Liver (tissue), 9 donors: ENCODE data around the gene EEIG2. TPM values are rescaled to one million over a fixed set of nuclear protein-coding genes. Genes with fewer than 3 reads are reported as not detected.

Experiments used
- DNase-seq: peaks from one replicate; pipeline ENCODE4 v3.0.0-alpha.2; 2017; ENCODE audit warnings: low spot score
- H3K27ac ChIP-seq, 2 donors: one replicate each; pipeline ENCODE4 v1.7.0; 2013; ENCODE audit warnings: inconsistent platforms in 2 of 2, low read length in 2 of 2, control low read depth in 1 of 2, low read depth in 1 of 2, mild to moderate bottlenecking in 1 of 2
- H3K27me3 ChIP-seq, 4 donors: one replicate each; pipeline versions ENCODE4 v1.6.1 to v1.7.0; 2013; ENCODE audit warnings: low read length in 3 of 4, inconsistent platforms in 1 of 4, mild to moderate bottlenecking in 1 of 4, moderate library complexity in 1 of 4; ENCODE audit not compliant: control insufficient read depth in 4 of 4, insufficient read depth in 4 of 4
- H3K36me3 ChIP-seq, 4 donors: one replicate each; pipeline versions ENCODE4 v1.6.1 to v1.7.0; 2013; ENCODE audit warnings: low read length in 3 of 4, mild to moderate bottlenecking in 3 of 4, low read depth in 1 of 4, moderate library complexity in 1 of 4; ENCODE audit not compliant: control insufficient read depth in 4 of 4, insufficient read depth in 3 of 4
- H3K4me1 ChIP-seq, 4 donors: one replicate each; pipeline versions ENCODE4 v1.6.1 to v1.7.0; 2013; ENCODE audit warnings: low read length in 3 of 4, mild to moderate bottlenecking in 3 of 4, moderate library complexity in 1 of 4; ENCODE audit not compliant: control insufficient read depth in 4 of 4, insufficient read depth in 4 of 4
- H3K4me3 ChIP-seq, 3 donors: one replicate each; pipeline versions ENCODE4 v1.6.1 to v1.7.0; 2013; ENCODE audit warnings: low read length in 3 of 3, control low read depth in 1 of 3, low read depth in 1 of 3, mild to moderate bottlenecking in 1 of 3
- H3K9ac ChIP-seq, 2 donors: one replicate each; pipeline ENCODE4 v1.7.0; 2013; ENCODE audit warnings: low read length in 2 of 2, mild to moderate bottlenecking in 2 of 2, moderate library complexity in 2 of 2, control low read depth in 1 of 2, low read depth in 1 of 2
- H3K9me3 ChIP-seq, 4 donors: one replicate each; pipeline versions ENCODE4 v1.6.1 to v1.7.0; 2013; ENCODE audit warnings: low read length in 3 of 4; ENCODE audit not compliant: control insufficient read depth in 4 of 4
- ATF3 ChIP-seq: IDR thresholded peaks from 2 replicates; pipeline ENCODE4 v1.6.1; 2016; ENCODE audit warnings: antibody characterized with exemption
- EGR1 ChIP-seq, 2 donors: IDR thresholded peaks; 2 replicates each; pipeline ENCODE4 v1.6.1; 2016 to 2018; ENCODE audit warnings: antibody characterized with exemption in 2 of 2, low read depth in 2 of 2
- FOXA1 ChIP-seq: IDR thresholded peaks from 2 replicates; pipeline ENCODE4 v1.6.1; 2016; ENCODE audit warnings: antibody characterized with exemption
- GABPA ChIP-seq, 2 donors: IDR thresholded peaks in 1 of 2; conservative IDR thresholded peaks in 1 of 2; 2 replicates each; pipeline ENCODE4 v1.6.1; 2016; ENCODE audit warnings: antibody characterized with exemption in 2 of 2, mild to moderate bottlenecking in 1 of 2, moderate library complexity in 1 of 2
- HNF4A ChIP-seq, 2 donors: conservative IDR thresholded peaks; 2 replicates each; pipeline ENCODE4 v1.6.1; 2016; ENCODE audit warnings: antibody characterized with exemption in 2 of 2, mild to moderate bottlenecking in 2 of 2
- JUND ChIP-seq, 2 donors: IDR thresholded peaks; 2 replicates each; pipeline ENCODE4 v1.6.1; 2016; ENCODE audit warnings: antibody characterized with exemption in 2 of 2
- MAX ChIP-seq: IDR thresholded peaks from 2 replicates; pipeline ENCODE4 v1.6.1; 2016; ENCODE audit warnings: antibody characterized with exemption
- RAD21 ChIP-seq, 2 donors: IDR thresholded peaks; 2 replicates each; pipeline ENCODE4 v1.6.1; 2016; ENCODE audit warnings: antibody characterized with exemption in 2 of 2, mild to moderate bottlenecking in 2 of 2
- RXRA ChIP-seq, 2 donors: IDR thresholded peaks; 2 replicates each; pipeline ENCODE4 v1.6.1; 2017 to 2018; ENCODE audit warnings: antibody characterized with exemption in 2 of 2, mild to moderate bottlenecking in 1 of 2
- TAF1 ChIP-seq: conservative IDR thresholded peaks from 2 replicates; pipeline ENCODE4 v1.6.1; 2016; ENCODE audit warnings: antibody characterized with exemption, mild to moderate bottlenecking
- WGBS: extraction: QIAGEN DNeasy Blood & Tissue Kit; methylation state at CpG from one replicate; pipeline ENCODE4 v1.1.7; 2013; 5-methylcytosine and 5-hydroxymethylcytosine counted together
- polyA plus RNA-seq, 2 donors: library from polyadenylated mRNA; stranded (reverse) in 1 of 2; unstranded in 1 of 2; fragments of 200-250 nt in 1 of 2; fragments of >200 nt in 1 of 2; fragmentation: Nextera tagmentation in 1 of 2; extraction: Ambion mirVana in 1 of 2; gene quantifications; one replicate each; pipeline versions ENCODE4 v1.2.1 to v1.2.3, GENCODE V29; 2013 to 2015
- total RNA-seq, 2 donors: library from RNA; depleted of rRNA; stranded (reverse); fragments of >200 nt; gene quantifications; one replicate each; pipeline ENCODE4 v1.2.3, GENCODE V29; 2014
- TF ChIP-seq, protein P1 (sequence below): IDR thresholded peaks from 2 replicates; pipeline ENCODE4 v1.6.1; 2016; ENCODE audit warnings: antibody characterized with exemption, mild to moderate bottlenecking
- donor health status: healthy.
- donor health status: healthy.
- donor health status: healthy.
- donor health status: healthy.
- donor health status: healthy.

EEIG2 gene
- total and polyA plus RNA-seq, 4 donors, result 0.50 to 10.6 (median 1.7) TPM

DNA sequence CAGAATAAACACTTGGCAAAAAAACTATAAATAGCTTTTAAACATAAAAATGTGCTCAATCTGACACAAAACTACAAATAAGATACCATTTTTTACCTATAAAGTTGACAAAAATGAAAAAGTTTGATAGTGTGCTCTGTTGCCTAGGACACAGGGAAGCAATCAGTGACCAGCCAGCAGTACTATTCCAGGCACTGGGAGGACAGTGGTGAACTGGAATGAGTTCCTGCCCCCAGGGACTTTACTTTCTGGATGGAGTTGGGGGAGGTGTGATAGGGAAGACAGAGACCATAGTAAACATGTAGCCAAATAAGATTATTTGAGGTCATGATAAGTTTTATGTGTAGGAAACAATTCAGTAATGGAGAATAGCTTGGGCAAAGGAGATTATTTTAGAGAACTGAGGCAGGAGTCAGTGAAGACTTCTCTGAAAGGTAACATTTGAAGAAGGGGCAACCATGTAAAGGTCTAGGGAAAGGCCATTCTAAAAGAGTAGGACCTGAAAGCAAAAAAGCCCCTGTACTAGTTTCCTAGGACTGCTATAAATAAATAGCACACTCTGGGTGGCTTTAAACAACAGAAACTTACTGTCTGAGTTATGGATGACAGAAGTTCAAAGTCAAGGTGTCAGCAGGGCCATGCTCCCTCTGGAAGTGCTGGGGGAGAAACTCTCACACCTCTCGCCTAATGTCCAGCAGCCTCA, 42.0 kb downstream of the EEIG2 start:
- WGBS, result 96% methylated on average over 1 of the region's 1 CpG
- no peaks in the 10 kb centered on the region for H3K4me1 ChIP-seq
- no peaks in the 10 kb centered on the region for H3K27me3 ChIP-seq
- no peak overlapping the region for H3K27ac ChIP-seq
- H3K9me3 ChIP-seq, result no peaks in the 10 kb centered on the region
- no peak overlapping the region for H3K9ac ChIP-seq
- TF ChIP-seq EGR1 (IDR thresholded peaks at IDR 0.05; ENCODE audit: low read depth in 2 of 2) (no peak), HNF4A (conservative IDR thresholded peaks at IDR 0.05) (no peak), JUND (IDR thresholded peaks at IDR 0.05) (no peak), RXRA (IDR thresholded peaks at IDR 0.05) (no peak)
- TF ChIP-seq, protein P1, sequence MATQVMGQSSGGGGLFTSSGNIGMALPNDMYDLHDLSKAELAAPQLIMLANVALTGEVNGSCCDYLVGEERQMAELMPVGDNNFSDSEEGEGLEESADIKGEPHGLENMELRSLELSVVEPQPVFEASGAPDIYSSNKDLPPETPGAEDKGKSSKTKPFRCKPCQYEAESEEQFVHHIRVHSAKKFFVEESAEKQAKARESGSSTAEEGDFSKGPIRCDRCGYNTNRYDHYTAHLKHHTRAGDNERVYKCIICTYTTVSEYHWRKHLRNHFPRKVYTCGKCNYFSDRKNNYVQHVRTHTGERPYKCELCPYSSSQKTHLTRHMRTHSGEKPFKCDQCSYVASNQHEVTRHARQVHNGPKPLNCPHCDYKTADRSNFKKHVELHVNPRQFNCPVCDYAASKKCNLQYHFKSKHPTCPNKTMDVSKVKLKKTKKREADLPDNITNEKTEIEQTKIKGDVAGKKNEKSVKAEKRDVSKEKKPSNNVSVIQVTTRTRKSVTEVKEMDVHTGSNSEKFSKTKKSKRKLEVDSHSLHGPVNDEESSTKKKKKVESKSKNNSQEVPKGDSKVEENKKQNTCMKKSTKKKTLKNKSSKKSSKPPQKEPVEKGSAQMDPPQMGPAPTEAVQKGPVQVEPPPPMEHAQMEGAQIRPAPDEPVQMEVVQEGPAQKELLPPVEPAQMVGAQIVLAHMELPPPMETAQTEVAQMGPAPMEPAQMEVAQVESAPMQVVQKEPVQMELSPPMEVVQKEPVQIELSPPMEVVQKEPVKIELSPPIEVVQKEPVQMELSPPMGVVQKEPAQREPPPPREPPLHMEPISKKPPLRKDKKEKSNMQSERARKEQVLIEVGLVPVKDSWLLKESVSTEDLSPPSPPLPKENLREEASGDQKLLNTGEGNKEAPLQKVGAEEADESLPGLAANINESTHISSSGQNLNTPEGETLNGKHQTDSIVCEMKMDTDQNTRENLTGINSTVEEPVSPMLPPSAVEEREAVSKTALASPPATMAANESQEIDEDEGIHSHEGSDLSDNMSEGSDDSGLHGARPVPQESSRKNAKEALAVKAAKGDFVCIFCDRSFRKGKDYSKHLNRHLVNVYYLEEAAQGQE, result no peak
- no peak for DNase-seq
- no peaks in the 10 kb centered on the region for H3K36me3 ChIP-seq
- H3K4me3 ChIP-seq, result no peak overlapping the region

GRCh38 chr1:108605633-108606032, 45.7 kb downstream of the EEIG2 start:
- no peak overlapping the region for H3K4me3 ChIP-seq

GRCh38 chr1:108606478-108606877, 46.6 kb downstream of the EEIG2 start:
- Histone ChIP-seq H3K9me3 (no peaks in the 10 kb centered on the region), H3K4me1 (no peaks in the 10 kb centered on the region), H3K4me3 (no peak overlapping the region), H3K27me3 (no peaks in the 10 kb centered on the region), H3K9ac (no peak overlapping the region), H3K36me3 (no peaks in the 10 kb centered on the region), H3K27ac (no peak overlapping the region)
- no peak for DNase-seq
- TF ChIP-seq TAF1 (no peak), GABPA (IDR thresholded peaks at IDR 0.05 in 1 of 2, conservative IDR thresholded peaks at IDR 0.05 in 1 of 2) (no peak), JUND (IDR thresholded peaks at IDR 0.05) (no peak), RXRA (IDR thresholded peaks at IDR 0.05) (no peak), EGR1 (IDR thresholded peaks at IDR 0.05; ENCODE audit: low read depth in 2 of 2) (no peak), FOXA1 (no peak), MAX (no peak), HNF4A (conservative IDR thresholded peaks at IDR 0.05) (no peak)
- TF ChIP-seq, protein P1, result no peak

More at GRCh38 chr1:108605633-108606032, 45.7 kb downstream of the EEIG2 start:
- H3K9ac ChIP-seq, result no peak overlapping the region
- H3K9me3 ChIP-seq, result no peaks in the 10 kb centered on the region
- no peaks in the 10 kb centered on the region for H3K36me3 ChIP-seq
- no peak overlapping the region for H3K27ac ChIP-seq
- H3K27me3 ChIP-seq, result no peaks in the 10 kb centered on the region
- no peak for DNase-seq
- no peak for TF ChIP-seq ATF3
- no peak for TF ChIP-seq RAD21 (IDR thresholded peaks at IDR 0.05)
- no peak for TF ChIP-seq HNF4A (conservative IDR thresholded peaks at IDR 0.05)
- H3K4me1 ChIP-seq, result no peaks in the 10 kb centered on the region
